Peyer's patch (tissue), 4 donors: ENCODE data around the gene USP27X.

Experiments used
- POLR2A ChIP-seq, 2 donors: fragments of 450-650 bp; IDR thresholded peaks; one replicate each; pipeline ENCODE4 v1.5.1; 2017; ENCODE audit warnings: antibody characterized with exemption in 2 of 2, mild to moderate bottlenecking in 2 of 2, moderate library complexity in 2 of 2
- TF ChIP-seq, protein P1 (sequence below), 6 experiments: fragments of 450-650 bp in 4 of 6; fragments of 200-600 bp in 2 of 6; sonication (generic) in 1 of 6; IDR thresholded peaks; one replicate each; pipeline ENCODE4 v1.5.1; 2017 to 2019; ENCODE audit warnings: antibody characterized with exemption in 6 of 6, mild to moderate bottlenecking in 3 of 6, moderate library complexity in 1 of 6

DNA sequence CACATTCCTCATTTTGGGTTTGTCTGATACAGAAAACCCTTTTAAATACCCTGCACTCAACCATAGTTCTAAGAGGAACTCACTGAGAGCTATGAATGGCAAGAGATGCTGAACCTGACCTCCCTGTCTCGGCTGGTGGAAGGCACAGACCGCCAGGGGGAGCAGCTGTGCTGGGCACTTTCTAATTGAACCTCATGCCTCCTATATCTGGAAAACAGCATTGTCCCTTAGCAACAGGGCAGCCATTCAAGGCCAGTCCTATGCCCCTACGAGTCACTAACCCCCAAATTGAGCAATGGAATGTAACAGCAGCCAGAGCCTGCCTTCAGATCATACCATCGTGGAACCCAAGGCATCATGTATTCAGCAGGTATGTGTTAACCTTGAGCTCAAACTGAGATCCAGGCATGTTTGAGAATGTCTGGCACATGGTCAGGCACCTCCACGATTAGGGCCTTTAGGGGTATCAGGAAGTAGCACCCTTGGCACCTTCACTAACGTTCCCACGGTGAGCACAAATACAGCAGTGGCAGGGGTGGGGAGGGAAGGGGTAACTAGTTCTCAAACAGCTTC lies 5.1 kb downstream of the USP27X start:
- TF ChIP-seq, protein P1, sequence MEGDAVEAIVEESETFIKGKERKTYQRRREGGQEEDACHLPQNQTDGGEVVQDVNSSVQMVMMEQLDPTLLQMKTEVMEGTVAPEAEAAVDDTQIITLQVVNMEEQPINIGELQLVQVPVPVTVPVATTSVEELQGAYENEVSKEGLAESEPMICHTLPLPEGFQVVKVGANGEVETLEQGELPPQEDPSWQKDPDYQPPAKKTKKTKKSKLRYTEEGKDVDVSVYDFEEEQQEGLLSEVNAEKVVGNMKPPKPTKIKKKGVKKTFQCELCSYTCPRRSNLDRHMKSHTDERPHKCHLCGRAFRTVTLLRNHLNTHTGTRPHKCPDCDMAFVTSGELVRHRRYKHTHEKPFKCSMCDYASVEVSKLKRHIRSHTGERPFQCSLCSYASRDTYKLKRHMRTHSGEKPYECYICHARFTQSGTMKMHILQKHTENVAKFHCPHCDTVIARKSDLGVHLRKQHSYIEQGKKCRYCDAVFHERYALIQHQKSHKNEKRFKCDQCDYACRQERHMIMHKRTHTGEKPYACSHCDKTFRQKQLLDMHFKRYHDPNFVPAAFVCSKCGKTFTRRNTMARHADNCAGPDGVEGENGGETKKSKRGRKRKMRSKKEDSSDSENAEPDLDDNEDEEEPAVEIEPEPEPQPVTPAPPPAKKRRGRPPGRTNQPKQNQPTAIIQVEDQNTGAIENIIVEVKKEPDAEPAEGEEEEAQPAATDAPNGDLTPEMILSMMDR (IDR thresholded peaks at IDR 0.05) = peak; percentile 20 to 64 (median 54)
- TF ChIP-seq POLR2A (IDR thresholded peaks at IDR 0.05) = no peak
